Neural crest cell (in vitro differentiated cells): ENCODE data around the gene SLIT3. TPM values are rescaled to one million over a fixed set of nuclear protein-coding genes. Genes with fewer than 3 reads are reported as not detected.

ENCODE experiments used
- DNase-seq: peaks from one replicate; pipeline ENCODE4 v3.0.0; 2021; ENCODE audit warnings: low read depth, mixed read lengths, low spot score
- H3K27ac Mint-ChIP-seq: one replicate; pipeline ENCODE4 v1.8.0; 2021; ENCODE audit warnings: mild to moderate bottlenecking, mixed read lengths; ENCODE audit not compliant: unreplicated experiment
- H3K27me3 Mint-ChIP-seq: 2 replicates; pipeline ENCODE4 v1.8.0; 2021; ENCODE audit warnings: low read depth, mild to moderate bottlenecking, mixed read lengths
- H3K36me3 Mint-ChIP-seq: 2 replicates; pipeline ENCODE4 v1.8.0; 2021; ENCODE audit warnings: low read depth, mild to moderate bottlenecking, mixed read lengths
- H3K4me1 Mint-ChIP-seq: 2 replicates; pipeline ENCODE4 v1.8.0; 2021; ENCODE audit warnings: mixed read lengths
- H3K4me3 Mint-ChIP-seq: one replicate; pipeline ENCODE4 v1.8.0; 2021; ENCODE audit warnings: mild to moderate bottlenecking, mixed read lengths
- H3K9me3 Mint-ChIP-seq: 2 replicates; pipeline ENCODE4 v1.8.0; 2021; ENCODE audit warnings: mixed read lengths
- CTCF ChIP-seq: fragments of 200-600 bp; sonication (generic); conservative IDR thresholded peaks from 2 replicates; pipeline ENCODE4 v1.5.0; 2021; ENCODE audit warnings: antibody characterized with exemption, mild to moderate bottlenecking
- total RNA-seq: library from RNA; stranded (reverse); gene quantifications from 2 replicates; pipeline ENCODE4 v1.2.1, GENCODE V29; 2021

The SLIT3 gene
- total RNA-seq, 1 donor from 2014 or later: 13.3 TPM

DNA sequence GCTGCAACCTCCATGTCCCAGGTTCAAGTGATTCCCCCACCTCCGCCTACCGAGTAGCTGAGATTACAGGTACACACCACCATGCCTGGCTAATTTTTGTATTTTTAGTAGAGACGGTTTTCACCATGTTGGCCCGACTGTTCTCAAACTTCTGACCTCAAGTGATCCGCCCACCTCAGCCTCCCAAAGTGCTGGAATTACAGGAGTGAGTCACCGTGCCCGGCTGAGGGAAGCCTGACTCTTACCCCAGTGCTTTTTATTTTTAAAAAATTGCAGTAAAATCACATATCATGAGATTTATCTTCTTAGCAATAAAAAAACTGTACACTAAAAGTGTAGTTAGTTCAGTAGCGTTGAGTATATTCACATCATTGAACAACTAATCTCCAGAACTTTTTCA, 105.3 kb downstream of the SLIT3 start:
- Mint-ChIP-seq H3K4me1 (peaks cover 6% of the 10 kb centered on the region), H3K36me3 (no peaks in the 10 kb centered on the region), H3K9me3 (peaks cover 4% of the 10 kb centered on the region)

GRCh38 chr5:169192536-169192935, 108.4 kb downstream of the SLIT3 start:
- no peak for DNase-seq
- H3K4me1 Mint-ChIP-seq: no peaks in the 10 kb centered on the region
- H3K27ac Mint-ChIP-seq: no peak overlapping the region
- TF ChIP-seq CTCF: no peak
- peaks cover 4% of the 10 kb centered on the region for H3K9me3 Mint-ChIP-seq
- no peaks in the 10 kb centered on the region for H3K27me3 Mint-ChIP-seq
- no peak overlapping the region for H3K4me3 Mint-ChIP-seq
- no peaks in the 10 kb centered on the region for H3K36me3 Mint-ChIP-seq

More for the DNA sequence above, 105.3 kb downstream of the SLIT3 start:
- Mint-ChIP-seq H3K27ac (no peak overlapping the region), H3K27me3 (no peaks in the 10 kb centered on the region), H3K4me3 (no peak overlapping the region)
- no peak for TF ChIP-seq CTCF
- DNase-seq: no peak

- no peak for TF ChIP-seq CTCF
- Mint-ChIP-seq H3K27ac (no peak overlapping the region), H3K4me3 (no peak overlapping the region), H3K4me1 (no peaks in the 10 kb centered on the region), H3K27me3 (no peaks in the 10 kb centered on the region), H3K9me3 (peaks cover 4% of the 10 kb centered on the region), H3K36me3 (no peaks in the 10 kb centered on the region)
- no peak for DNase-seq
Measured at GRCh38 chr5:169190849-169191248, 110.1 kb downstream of the SLIT3 start.

DNA sequence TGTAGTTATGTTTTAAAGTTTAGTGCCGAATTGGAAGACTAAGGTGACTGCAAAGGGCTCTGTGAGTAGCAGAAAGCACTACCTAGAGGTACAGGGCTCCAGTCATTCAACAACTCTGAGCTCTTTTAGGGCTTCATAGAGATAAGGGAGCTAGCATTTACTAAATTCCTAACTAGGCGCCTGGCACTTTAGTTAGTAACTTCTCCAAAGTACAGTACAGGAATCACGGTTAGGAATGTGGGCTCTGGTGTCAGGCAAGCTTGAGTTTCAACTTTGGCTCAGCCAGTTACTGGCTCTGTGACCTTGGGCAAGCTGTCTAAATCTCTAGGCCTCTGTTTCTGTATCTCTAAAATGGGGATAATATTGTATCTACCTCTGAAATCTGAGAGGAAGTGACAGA, 115.3 kb downstream of the SLIT3 start:
- no peak for DNase-seq
- TF ChIP-seq CTCF: no peak
- Mint-ChIP-seq H3K9me3 (no peaks in the 10 kb centered on the region), H3K27me3 (no peaks in the 10 kb centered on the region), H3K27ac (no peak overlapping the region), H3K36me3 (no peaks in the 10 kb centered on the region), H3K4me1 (no peaks in the 10 kb centered on the region), H3K4me3 (no peak overlapping the region)

DNA sequence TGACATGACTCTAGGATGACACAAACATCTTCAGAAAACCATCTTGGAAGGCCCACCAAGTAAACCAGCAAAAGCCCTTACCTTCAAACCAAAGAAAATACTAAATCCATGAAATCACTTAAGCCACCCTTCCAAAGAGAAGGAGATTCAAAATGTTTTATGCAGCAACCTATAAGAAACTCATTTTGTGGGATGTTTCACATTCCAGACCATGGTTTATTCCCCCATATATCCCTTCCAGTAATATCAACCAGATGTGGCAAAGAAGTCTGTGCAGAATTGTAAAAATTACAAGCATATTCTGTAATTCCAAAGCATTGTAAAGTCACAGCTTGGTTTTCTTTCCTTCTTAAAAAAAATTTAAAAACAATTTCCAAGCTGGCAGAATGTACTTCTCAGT, 117.4 kb downstream of the SLIT3 start:
- Mint-ChIP-seq H3K27me3 (no peaks in the 10 kb centered on the region), H3K4me3 (no peak overlapping the region), H3K27ac (no peak overlapping the region), H3K4me1 (no peaks in the 10 kb centered on the region), H3K36me3 (no peaks in the 10 kb centered on the region), H3K9me3 (no peaks in the 10 kb centered on the region)
- DNase-seq: no peak
- no peak for TF ChIP-seq CTCF

DNA sequence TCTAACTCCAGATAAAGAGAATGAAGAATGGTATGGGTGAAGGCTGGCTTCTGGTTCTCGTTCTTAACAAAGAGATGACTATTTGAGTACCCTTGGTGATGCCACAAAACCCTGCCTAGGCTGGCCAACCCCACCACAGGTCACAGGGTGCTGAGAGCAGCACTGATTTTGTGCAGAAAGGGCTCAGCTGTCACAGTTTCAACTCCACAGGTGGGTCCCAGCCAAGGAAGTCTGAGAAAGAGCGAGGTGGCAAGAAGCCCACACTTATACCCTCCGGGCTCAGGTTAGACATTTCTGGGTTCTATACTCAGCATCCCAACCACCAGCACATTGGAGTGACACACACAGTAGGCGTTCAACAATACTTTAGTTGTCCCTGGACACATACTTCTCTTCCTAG, 118.1 kb downstream of the SLIT3 start:
- TF ChIP-seq CTCF: no peak
- H3K27me3 Mint-ChIP-seq: no peaks in the 10 kb centered on the region

More for the DNA sequence above, 118.1 kb downstream of the SLIT3 start:
- no peak overlapping the region for H3K4me3 Mint-ChIP-seq
- peak overlapping the region; percentile 46 for H3K27ac Mint-ChIP-seq
- DNase-seq: no peak
- H3K36me3 Mint-ChIP-seq: no peaks in the 10 kb centered on the region
- H3K9me3 Mint-ChIP-seq: no peaks in the 10 kb centered on the region
- H3K4me1 Mint-ChIP-seq: no peaks in the 10 kb centered on the region
